T-cell (primary cell): Measurements from ENCODE around the gene GADD45G. TPM values are rescaled to one million over a fixed set of nuclear protein-coding genes. Genes with fewer than 3 reads are reported as not detected.

Experiments
- ATAC-seq, 4 experiments: fragments of 200-7000 bp in 3 of 4; fragments of 150-1000 bp in 1 of 4; cut with Tn5 transposase; replicated peaks in 1 of 4; 1 replicate in 3 of 4; 2 replicates in 1 of 4; pipeline ENCODE4 v1.10.0; 2021; ENCODE audit warnings: moderate library complexity in 3 of 4, mild to moderate bottlenecking in 2 of 4, moderate number of reproducible peaks in 1 of 4
- CTCF ChIA-PET, 2 donors: fragments of 300-600 bp; sonication (Branson Sonifier 250); formaldehyde crosslinking; loops; one replicate each; lab custom pipeline; 2022; ENCODE audit warnings: antibody characterized with exemption in 2 of 2; lab: Charles Lee
- POLR2A ChIA-PET, 2 donors: fragments of 300-600 bp; sonication (Branson Sonifier 250); formaldehyde crosslinking; loops; one replicate each; lab custom pipeline; 2022; ENCODE audit warnings: antibody characterized with exemption in 2 of 2; lab: Charles Lee
- DNase-seq, 35 experiments: peaks; one replicate each; pipeline versions ENCODE4 v3.0.0 to v3.0.0-alpha.2; 2013 to 2023
- H3K27ac ChIP-seq: one replicate; pipeline ENCODE4 v1.5.1; 2013; ENCODE audit warnings: low read length
- H3K27me3 ChIP-seq, 2 experiments: replicated peaks in 1 of 2; 1 replicate in 1 of 2; 2 replicates in 1 of 2; pipeline versions ENCODE4 v1.6.1 to v1.7.0; 2013; ENCODE audit warnings: low read length in 1 of 2, mixed read lengths in 1 of 2; ENCODE audit not compliant: control insufficient read depth in 2 of 2, insufficient read depth in 2 of 2; ENCODE audit errors: extremely low read depth in 1 of 2
- H3K36me3 ChIP-seq, 2 donors: 1 replicate in 1 of 2; 2 replicates in 1 of 2; pipeline versions ENCODE4 v1.6.1 to v1.7.0; 2013; ENCODE audit warnings: low read length in 1 of 2; ENCODE audit not compliant: control insufficient read depth in 2 of 2, insufficient read depth in 1 of 2; ENCODE audit errors: extremely low read depth in 1 of 2
- H3K4me1 ChIP-seq, 2 experiments: 1 replicate in 1 of 2; 2 replicates in 1 of 2; pipeline versions ENCODE4 v1.6.1 to v1.7.0; 2013; ENCODE audit warnings: low read length in 2 of 2, mixed read lengths in 1 of 2; ENCODE audit not compliant: insufficient read depth in 2 of 2, control insufficient read depth in 1 of 2; ENCODE audit errors: extremely low read depth in 1 of 2
- H3K4me3 ChIP-seq, 2 donors: 1 replicate in 1 of 2; 2 replicates in 1 of 2; pipeline versions ENCODE4 v1.5.1 to v1.7.0; 2013; ENCODE audit warnings: mild to moderate bottlenecking in 2 of 2, low read length in 1 of 2, moderate library complexity in 1 of 2; ENCODE audit not compliant: control insufficient read depth in 1 of 2; ENCODE audit errors: extremely low read depth in 1 of 2
- H3K9me3 ChIP-seq: 2 replicates; pipeline ENCODE4 v1.7.0; 2013
- H3K27ac Mint-ChIP-seq, 2 donors: one replicate each; pipeline ENCODE4 v1.8.0; 2020 to 2021; ENCODE audit warnings: mild to moderate bottlenecking in 2 of 2, mixed read lengths in 2 of 2
- H3K27me3 Mint-ChIP-seq, 2 donors: one replicate each; pipeline ENCODE4 v1.8.0; 2021 to 2022; ENCODE audit warnings: mixed read lengths in 2 of 2
- H3K36me3 Mint-ChIP-seq: one replicate; pipeline ENCODE4 v1.8.0; 2021; ENCODE audit warnings: mixed read lengths
- H3K4me1 Mint-ChIP-seq, 3 donors: one replicate each; pipeline ENCODE4 v1.8.0; 2020 to 2022; ENCODE audit warnings: mixed read lengths in 3 of 3, mild to moderate bottlenecking in 1 of 3
- H3K4me3 Mint-ChIP-seq, 3 donors: one replicate each; pipeline ENCODE4 v1.8.0; 2020 to 2022; ENCODE audit warnings: mild to moderate bottlenecking in 3 of 3, mixed read lengths in 3 of 3, moderate library complexity in 3 of 3
- H3K9me3 Mint-ChIP-seq, 3 donors: one replicate each; pipeline ENCODE4 v1.8.0; 2020 to 2022; ENCODE audit warnings: mixed read lengths in 3 of 3
- WGBS: methylation state at CpG from one replicate; pipeline ENCODE4 v1.1.5; 2013; ENCODE audit warnings: missing lambda C conversion rate; ENCODE audit not compliant: insufficient coverage; 5-methylcytosine and 5-hydroxymethylcytosine counted together
- total RNA-seq, 35 experiments: library from RNA in 6 of 35; stranded (reverse) in 6 of 35; fragments of 120-200 nt in 1 of 35; gene quantifications; one replicate each; pipeline versions ENCODE4 v1.2.1 to v1.2.4 and lab custom pipeline; 2013 to 2026

Gene GADD45G
- total RNA-seq, 5 donors from 2014 or later (not counting 1 experiment from before 2014, with no cell fraction given), result 6.0 to 8.8 (median 6.8) TPM

DNA sequence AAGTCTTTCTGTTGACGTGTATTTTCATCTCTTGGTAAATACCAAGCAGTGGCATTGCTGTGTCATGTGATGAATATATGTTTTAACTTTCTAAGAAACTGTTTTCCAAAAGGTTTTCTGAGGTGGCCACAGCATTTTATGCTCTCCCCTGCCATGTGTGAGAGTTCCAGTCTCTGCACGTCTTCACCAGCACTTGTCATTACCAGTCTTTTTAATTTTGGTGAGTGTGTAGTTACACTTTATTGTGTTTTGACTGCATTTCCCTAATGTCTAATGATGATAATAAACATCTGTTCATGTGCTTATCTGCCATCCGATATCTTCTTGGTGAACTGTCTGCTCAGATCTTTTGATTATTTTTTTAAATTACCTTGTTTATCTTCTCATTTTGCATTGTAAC is 27.4 kb upstream of the GADD45G start:
- ChIA-PET POLR2A (interaction anchor here in 1 of 2 donors (0.7 kb wide), 1 partner anchor 520 kb away, joined by 3 read pairs; no protein-coding TSS in a partner anchor), CTCF (interaction anchor here (0.6 to 2.2 kb wide), 6 partner anchors 16 to 1551 kb away, joined by 3 to 8 read pairs (median 4); no protein-coding TSS in a partner anchor)
- Mint-ChIP-seq H3K4me1 (peaks cover 12 to 18% (median 15%) of the 10 kb centered on the region in 3 donors), H3K9me3 (no peaks in the 10 kb centered on the region), H3K27ac (no peak overlapping the region), H3K36me3 (no peaks in the 10 kb centered on the region), H3K4me3 (no peak overlapping the region), H3K27me3 (peaks cover 35 to 46% of the 10 kb centered on the region in 2 donors)
- H3K4me3 ChIP-seq, result no peak overlapping the region
- H3K9me3 ChIP-seq, result no peaks in the 10 kb centered on the region
- H3K27me3 ChIP-seq, result peaks cover 0 to 22% of the 10 kb centered on the region in 2 experiments
- DNase-seq (no peak), ATAC-seq (no peak)
- WGBS, result no CpG with 5 or more reads among the region's 3 CpGs
- H3K27ac ChIP-seq, result no peak overlapping the region
- H3K36me3 ChIP-seq, result no peaks in the 10 kb centered on the region
- H3K4me1 ChIP-seq, result peaks cover 4 to 8% of the 10 kb centered on the region in 2 experiments

DNA sequence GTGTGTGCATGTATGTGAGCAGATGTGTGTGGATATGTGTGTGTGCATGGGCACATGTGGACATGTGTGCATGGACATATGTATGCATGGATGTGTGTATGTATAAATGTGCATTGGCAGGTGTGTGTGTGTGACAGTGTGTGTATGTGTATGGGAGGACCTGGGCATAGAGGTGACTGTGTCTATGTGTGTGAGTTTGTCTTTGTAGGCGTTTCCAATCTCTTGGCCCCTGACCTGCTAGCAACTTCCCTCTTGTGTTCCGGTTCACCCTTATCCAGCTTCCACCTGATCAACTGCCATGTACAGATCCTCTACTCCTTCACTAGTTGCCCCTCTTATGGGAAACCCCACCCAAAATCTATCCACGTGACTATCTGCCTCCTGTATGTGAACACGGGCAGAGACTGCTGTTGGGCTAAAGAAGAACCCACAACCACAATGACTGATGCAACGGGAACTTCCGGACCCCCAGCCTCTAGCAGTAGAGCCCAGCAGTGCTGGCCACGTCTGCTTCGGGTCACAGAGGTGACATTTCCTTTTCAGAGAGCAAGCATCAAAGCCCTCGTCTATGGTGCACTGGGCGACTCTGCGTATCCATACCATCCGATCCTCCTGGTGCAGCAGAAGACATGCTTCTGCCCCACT is 24.9 kb upstream of the GADD45G start:
- no peak overlapping the region for H3K4me3 ChIP-seq
- no peak overlapping the region for H3K27ac ChIP-seq
- CTCF ChIA-PET, result no interaction called here
- no peaks in the 10 kb centered on the region for H3K36me3 ChIP-seq
- no peaks in the 10 kb centered on the region for H3K9me3 ChIP-seq
- DNase-seq, result peak in 11 of 35 experiments; percentile 11 to 47 (median 23)
- peaks cover 0 to 8% of the 10 kb centered on the region in 2 experiments for H3K4me1 ChIP-seq
- peaks cover 0 to 21% of the 10 kb centered on the region in 2 experiments for H3K27me3 ChIP-seq
- POLR2A ChIA-PET, result no interaction called here
- Mint-ChIP-seq H3K27ac (no peak overlapping the region), H3K27me3 (peaks cover 48 to 66% of the 10 kb centered on the region in 2 donors), H3K36me3 (no peaks in the 10 kb centered on the region), H3K4me1 (peaks cover 8 to 13% (median 9%) of the 10 kb centered on the region in 3 donors), H3K9me3 (peaks cover 0 to 10% (median 7%) of the 10 kb centered on the region in 3 donors), H3K4me3 (no peak overlapping the region)
- peak; percentile 43 to 78 (median 72) for ATAC-seq
- 29% methylated on average over 10 of the region's 12 CpGs for WGBS

DNA sequence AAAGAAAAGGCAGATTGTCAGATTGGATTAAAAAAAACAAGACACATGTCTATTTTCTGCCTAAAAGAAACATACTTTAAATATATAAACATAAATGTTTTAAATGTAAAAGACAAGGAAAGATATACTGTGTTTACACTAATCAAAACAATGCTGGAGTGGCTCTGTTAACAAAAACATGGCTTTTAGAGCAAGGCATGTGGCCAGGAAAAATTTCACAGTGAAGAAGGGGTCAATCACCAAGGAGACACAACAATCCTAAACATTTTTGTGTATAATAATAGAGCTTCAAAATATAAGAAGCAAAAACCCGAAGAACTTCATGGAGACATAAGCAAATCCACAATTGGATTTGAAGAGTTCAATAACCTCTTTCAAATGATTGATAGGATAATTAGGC is 18.5 kb upstream of the GADD45G start:
- no peaks in the 10 kb centered on the region for H3K9me3 ChIP-seq

DNA sequence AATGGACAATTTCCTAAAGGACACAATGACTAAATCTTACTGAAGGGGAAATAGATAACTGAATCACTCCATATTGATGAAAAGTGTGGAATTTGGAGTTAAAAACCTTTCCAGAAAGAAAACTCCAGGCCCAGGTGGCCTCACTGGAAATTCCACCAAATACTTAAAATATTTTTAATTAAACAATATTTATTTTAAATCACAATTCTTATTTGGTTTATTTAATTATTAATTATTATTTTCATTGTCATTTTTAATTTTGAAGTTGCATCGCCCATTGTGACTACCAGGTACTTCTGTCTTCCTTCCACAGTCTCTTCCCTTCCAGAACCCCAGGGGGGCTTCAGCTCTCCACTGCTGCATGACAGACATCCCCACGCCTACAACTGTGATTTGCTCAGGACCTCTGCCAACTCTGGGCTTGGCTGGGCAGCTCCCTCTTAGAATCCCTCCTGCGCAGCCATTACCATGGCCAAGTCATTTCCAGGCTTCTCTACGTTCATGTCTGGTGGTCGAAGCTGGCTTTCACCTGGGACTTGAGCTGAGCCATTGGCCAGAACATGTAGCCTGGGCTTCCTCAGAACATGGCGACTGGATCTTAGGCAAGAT is 16.4 kb upstream of the GADD45G start:
- Mint-ChIP-seq H3K4me1 (no peaks in the 10 kb centered on the region), H3K27ac (no peak overlapping the region), H3K4me3 (no peak overlapping the region), H3K9me3 (peaks cover 0 to 10% (median 7%) of the 10 kb centered on the region in 3 donors), H3K27me3 (peaks cover 13 to 23% of the 10 kb centered on the region in 2 donors), H3K36me3 (no peaks in the 10 kb centered on the region)
- Histone ChIP-seq H3K36me3 (no peaks in the 10 kb centered on the region), H3K27ac (no peak overlapping the region), H3K4me1 (no peaks in the 10 kb centered on the region), H3K27me3 (peaks cover 0 to 28% of the 10 kb centered on the region in 2 experiments), H3K4me3 (no peak overlapping the region), H3K9me3 (no peaks in the 10 kb centered on the region)
- CTCF ChIA-PET, result interaction anchor here in 1 of 2 donors (0.5 kb wide), 1 partner anchor 341 kb away, joined by 7 read pairs; no protein-coding TSS in a partner anchor
- no peak for ATAC-seq
- DNase-seq, result no peak
- 92% methylated on average over 5 of the region's 6 CpGs for WGBS
- POLR2A ChIA-PET, result no interaction called here

More for the DNA sequence above, 18.5 kb upstream of the GADD45G start:
- Mint-ChIP-seq H3K4me3 (no peak overlapping the region), H3K9me3 (peaks cover 0 to 10% (median 7%) of the 10 kb centered on the region in 3 donors), H3K27me3 (peaks cover 16 to 28% of the 10 kb centered on the region in 2 donors), H3K36me3 (no peaks in the 10 kb centered on the region), H3K27ac (no peak overlapping the region), H3K4me1 (no peaks in the 10 kb centered on the region)
- peaks cover 0 to 17% of the 10 kb centered on the region in 2 experiments for H3K27me3 ChIP-seq
- H3K4me1 ChIP-seq, result no peaks in the 10 kb centered on the region
- no peaks in the 10 kb centered on the region for H3K36me3 ChIP-seq
- CTCF ChIA-PET, result no interaction called here
- ATAC-seq (no peak), DNase-seq (no peak)
- WGBS, result no CpG with 5 or more reads among the region's 1 CpG
- POLR2A ChIA-PET, result no interaction called here
- no peak overlapping the region for H3K4me3 ChIP-seq
- no peak overlapping the region for H3K27ac ChIP-seq

DNA sequence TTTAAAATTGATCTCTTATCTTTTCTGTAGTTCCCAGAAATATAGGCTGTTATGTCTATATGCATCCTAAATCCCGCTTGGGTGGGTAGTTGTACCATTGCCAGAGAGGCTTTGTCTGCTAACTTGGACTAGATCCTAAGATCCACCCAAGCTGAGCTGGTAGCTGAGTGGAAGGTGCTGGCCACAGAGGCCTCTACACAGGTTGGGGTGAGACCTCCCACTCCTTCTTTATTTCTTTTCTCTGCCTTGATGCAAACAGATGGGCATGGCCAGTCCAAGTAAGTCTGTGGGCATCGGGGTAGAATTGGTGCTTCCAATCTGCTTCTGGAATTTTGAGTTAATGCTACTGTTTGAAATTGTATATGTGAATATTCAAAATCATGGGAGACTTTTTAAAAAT is 14.4 kb upstream of the GADD45G start:
- Mint-ChIP-seq H3K9me3 (no peaks in the 10 kb centered on the region), H3K36me3 (no peaks in the 10 kb centered on the region), H3K4me3 (no peak overlapping the region), H3K4me1 (no peaks in the 10 kb centered on the region), H3K27ac (no peak overlapping the region), H3K27me3 (peaks cover 4 to 13% of the 10 kb centered on the region in 2 donors)
- H3K27ac ChIP-seq, result no peak overlapping the region
- peaks cover 0 to 33% of the 10 kb centered on the region in 2 experiments for H3K27me3 ChIP-seq
- no peak overlapping the region for H3K4me3 ChIP-seq
- ChIA-PET POLR2A (no interaction called here), CTCF (no interaction called here)
- H3K9me3 ChIP-seq, result no peaks in the 10 kb centered on the region
- 71% methylated on average over 1 of the region's 2 CpGs for WGBS
- no peaks in the 10 kb centered on the region for H3K4me1 ChIP-seq
- no peak for ATAC-seq
- no peaks in the 10 kb centered on the region for H3K36me3 ChIP-seq
- DNase-seq, result no peak

DNA sequence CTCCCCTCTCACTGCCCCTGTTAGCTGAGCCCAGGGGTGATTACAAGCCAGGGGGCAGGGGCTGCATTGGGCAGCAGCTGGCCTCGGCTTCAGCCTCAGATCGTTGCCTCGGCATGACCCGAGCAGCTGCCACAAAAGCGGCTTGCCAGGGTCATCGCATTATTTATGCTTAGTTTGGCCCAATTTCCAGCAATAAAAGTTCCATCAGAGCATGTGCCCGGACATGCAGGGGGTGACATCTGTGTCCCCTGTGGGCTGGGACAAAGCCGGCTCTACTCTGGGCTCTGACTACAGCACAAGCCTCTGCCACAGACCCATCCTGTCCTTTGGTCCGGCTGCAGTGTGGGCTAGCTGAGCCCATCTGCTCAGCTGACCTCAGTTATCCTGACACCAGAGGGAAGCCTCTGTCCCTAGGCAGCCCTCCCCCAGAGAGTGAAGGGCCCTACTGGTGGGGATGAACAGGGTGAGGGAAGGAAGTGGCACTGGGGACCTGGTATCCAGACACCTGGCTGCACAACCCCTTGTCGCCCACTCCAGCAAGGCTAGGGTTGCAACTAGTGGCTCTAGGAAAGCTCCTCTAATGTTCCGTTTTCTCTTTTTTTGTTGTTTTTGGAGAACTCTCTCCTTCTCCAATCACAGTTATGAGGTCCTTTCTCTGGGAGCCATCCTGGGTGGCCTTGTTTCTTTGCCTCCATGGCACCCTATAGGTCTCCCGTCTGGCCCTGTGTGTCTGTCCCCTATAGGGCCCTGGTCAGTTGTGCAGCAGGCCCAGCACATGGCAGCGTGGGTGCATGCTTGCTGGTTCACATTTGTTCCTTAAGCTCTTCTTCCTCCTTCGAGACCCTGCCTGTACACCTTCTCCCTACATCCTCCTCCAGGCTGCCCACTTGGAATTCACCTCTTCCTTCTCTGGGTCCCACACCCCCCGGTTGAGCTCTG is 13.3 kb upstream of the GADD45G start:
- no peak overlapping the region for H3K27ac ChIP-seq
- H3K27ac Mint-ChIP-seq, result no peak overlapping the region
- CTCF ChIA-PET, result no interaction called here
- peaks cover 0 to 33% of the 10 kb centered on the region in 2 experiments for H3K27me3 ChIP-seq
- DNase-seq (no peak), ATAC-seq (peak in 1 of 4 experiments; percentile 30)
- H3K4me3 Mint-ChIP-seq, result no peak overlapping the region
- no peaks in the 10 kb centered on the region for H3K4me1 Mint-ChIP-seq
- 91% methylated on average over 13 of the region's 15 CpGs for WGBS
- H3K4me3 ChIP-seq, result no peak overlapping the region
- H3K36me3 ChIP-seq, result no peaks in the 10 kb centered on the region
- H3K9me3 Mint-ChIP-seq, result no peaks in the 10 kb centered on the region
- H3K9me3 ChIP-seq, result no peaks in the 10 kb centered on the region
- no peaks in the 10 kb centered on the region for H3K36me3 Mint-ChIP-seq
- POLR2A ChIA-PET, result no interaction called here
- H3K27me3 Mint-ChIP-seq, result peaks cover 4 to 13% of the 10 kb centered on the region in 2 donors
- no peaks in the 10 kb centered on the region for H3K4me1 ChIP-seq
